Measurements from ENCODE around the gene SEMA3D. TPM values are rescaled to one million over a fixed set of nuclear protein-coding genes. Genes with fewer than 3 reads are reported as not detected.

The SEMA3D gene
- total RNA-seq, 2 donors from 2014 or later, result 10.7 to 16.5 TPM

- H3K4me3 ChIP-seq, result no peak overlapping the region
- DNase-seq (ENCODE audit: low spot score), result no peak
- H3K4me1 ChIP-seq (replicated peaks), result no peaks in the 10 kb centered on the region
- no peak overlapping the region for H3K27ac ChIP-seq
- 79% methylated on average over 2 of the region's 2 CpGs for WGBS
- H3K36me3 ChIP-seq, result no peaks in the 10 kb centered on the region
- intact Hi-C loops (cut with DNase I), result no loop called here
- H3K9me3 ChIP-seq, result no peaks in the 10 kb centered on the region
- TF ChIP-seq CTCF (IDR thresholded peaks at IDR 0.05), result no peak
- no peak for TF ChIP-seq POLR2AphosphoS5 (IDR thresholded peaks at IDR 0.05)
- no peak for TF ChIP-seq POLR2A (IDR thresholded peaks at IDR 0.05)
- no peaks in the 10 kb centered on the region for H3K27me3 ChIP-seq (replicated peaks; ENCODE audit: insufficient read depth)
These were observed 91.0 kb downstream of the SEMA3D start for GRCh38 chr7:85095806-85096205.

GRCh38 chr7:85095366-85095765 is 91.5 kb downstream of the SEMA3D start:
- intact Hi-C loops (cut with DNase I), result no loop called here
- no peak for TF ChIP-seq CTCF (IDR thresholded peaks at IDR 0.05)
- TF ChIP-seq POLR2AphosphoS5 (IDR thresholded peaks at IDR 0.05), result no peak
- TF ChIP-seq POLR2A (IDR thresholded peaks at IDR 0.05), result no peak
- no peaks in the 10 kb centered on the region for H3K36me3 ChIP-seq
- no peak overlapping the region for H3K4me3 ChIP-seq
- WGBS, result 59% methylated on average over 2 of the region's 2 CpGs
- no peaks in the 10 kb centered on the region for H3K9me3 ChIP-seq
- H3K27ac ChIP-seq, result no peak overlapping the region
- H3K27me3 ChIP-seq (replicated peaks; ENCODE audit: insufficient read depth), result no peaks in the 10 kb centered on the region
- H3K4me1 ChIP-seq (replicated peaks), result no peaks in the 10 kb centered on the region
- DNase-seq (ENCODE audit: low spot score), result no peak

- intact Hi-C loops (cut with DNase I), result no loop called here
- no peak overlapping the region for H3K27ac ChIP-seq
- H3K9me3 ChIP-seq, result no peaks in the 10 kb centered on the region
- DNase-seq (ENCODE audit: low spot score), result no peak
- no peak for TF ChIP-seq POLR2A (IDR thresholded peaks at IDR 0.05)
- no peak for TF ChIP-seq POLR2AphosphoS5 (IDR thresholded peaks at IDR 0.05)
- TF ChIP-seq CTCF (IDR thresholded peaks at IDR 0.05), result no peak
- WGBS, result 74% methylated on average over 3 of the region's 3 CpGs
- H3K4me3 ChIP-seq, result no peak overlapping the region
- no peaks in the 10 kb centered on the region for H3K4me1 ChIP-seq (replicated peaks)
- H3K27me3 ChIP-seq (replicated peaks; ENCODE audit: insufficient read depth), result no peaks in the 10 kb centered on the region
- no peaks in the 10 kb centered on the region for H3K36me3 ChIP-seq
These were observed 92.7 kb downstream of the SEMA3D start for GRCh38 chr7:85094046-85094725.

GRCh38 chr7:85091565-85091928 is 95.3 kb downstream of the SEMA3D start:
- Histone ChIP-seq H3K27ac (no peak overlapping the region), H3K36me3 (no peaks in the 10 kb centered on the region), H3K27me3 (replicated peaks; ENCODE audit: insufficient read depth) (no peaks in the 10 kb centered on the region), H3K9me3 (no peaks in the 10 kb centered on the region), H3K4me1 (replicated peaks) (no peaks in the 10 kb centered on the region), H3K4me3 (no peak overlapping the region)
- intact Hi-C loops (cut with DNase I), result no loop called here
- no peak for DNase-seq (ENCODE audit: low spot score)
- WGBS, result 53% methylated on average over 4 of the region's 4 CpGs
- TF ChIP-seq POLR2A (IDR thresholded peaks at IDR 0.05) (no peak), CTCF (IDR thresholded peaks at IDR 0.05) (no peak), POLR2AphosphoS5 (IDR thresholded peaks at IDR 0.05) (no peak)

GRCh38 chr7:85090919-85091564 is 95.8 kb downstream of the SEMA3D start:
- Histone ChIP-seq H3K4me3 (no peak overlapping the region), H3K27ac (no peak overlapping the region), H3K9me3 (no peaks in the 10 kb centered on the region), H3K36me3 (no peaks in the 10 kb centered on the region), H3K4me1 (replicated peaks) (no peaks in the 10 kb centered on the region), H3K27me3 (replicated peaks; ENCODE audit: insufficient read depth) (no peaks in the 10 kb centered on the region)
- intact Hi-C loops (cut with DNase I), result no loop called here
- 74% methylated on average over 3 of the region's 3 CpGs for WGBS
- TF ChIP-seq CTCF (IDR thresholded peaks at IDR 0.05), result no peak
- no peak for TF ChIP-seq POLR2AphosphoS5 (IDR thresholded peaks at IDR 0.05)
- TF ChIP-seq POLR2A (IDR thresholded peaks at IDR 0.05), result no peak
- no peak for DNase-seq (ENCODE audit: low spot score)

Data from prostate gland (tissue), 2 donors.